Measurements from ENCODE around the gene SLC25A5.

The SLC25A5 gene

GRCh38 chrX:119478504-119478903 is 10.3 kb downstream of the SLC25A5 start:
- no peak for DNase-seq (ENCODE audit: low read depth in 1 of 2, low spot score in 1 of 2)
- Histone ChIP-seq H3K4me3 (replicated peaks; ENCODE audit: insufficient read depth, low read length) (no peak overlapping the region), H3K27me3 (ENCODE audit: insufficient read depth, poor library complexity, severe bottlenecking) (no peaks in the 10 kb centered on the region), H3K27ac (replicated peaks) (no peak overlapping the region)
- TF ChIP-seq GABPA (IDR thresholded peaks at IDR 0.05; ENCODE audit: low read depth) (no peak), CTCF (IDR thresholded peaks at IDR 0.05; ENCODE audit: insufficient read depth, low read length) (no peak), SPI1 (IDR thresholded peaks at IDR 0.05; ENCODE audit: borderline replicate concordance, low read depth) (no peak), POLR2AphosphoS5 (IDR thresholded peaks at IDR 0.05; ENCODE audit: low read depth) (no peak), REST (IDR thresholded peaks at IDR 0.05; ENCODE audit: insufficient replicate concordance, low read depth) (no peak)

- no peak for TF ChIP-seq GABPA (IDR thresholded peaks at IDR 0.05; ENCODE audit: low read depth)
- TF ChIP-seq CTCF (IDR thresholded peaks at IDR 0.05; ENCODE audit: insufficient read depth, low read length) = no peak
- TF ChIP-seq SPI1 (IDR thresholded peaks at IDR 0.05; ENCODE audit: borderline replicate concordance, low read depth) = no peak
- TF ChIP-seq POLR2AphosphoS5 (IDR thresholded peaks at IDR 0.05; ENCODE audit: low read depth) = no peak
- no peak for TF ChIP-seq REST (IDR thresholded peaks at IDR 0.05; ENCODE audit: insufficient replicate concordance, low read depth)
- Histone ChIP-seq H3K27me3 (ENCODE audit: insufficient read depth, poor library complexity, severe bottlenecking) (no peaks in the 10 kb centered on the region), H3K27ac (replicated peaks) (no peak overlapping the region), H3K4me3 (replicated peaks; ENCODE audit: insufficient read depth, low read length) (no peak overlapping the region)
- DNase-seq (ENCODE audit: low read depth in 1 of 2, low spot score in 1 of 2) = no peak
Observed at GRCh38 chrX:119479845-119480244, 11.6 kb downstream of the SLC25A5 start.

- no peak overlapping the region for H3K27ac ChIP-seq (replicated peaks)
- no peak for DNase-seq (ENCODE audit: low read depth in 1 of 2, low spot score in 1 of 2)
- no peaks in the 10 kb centered on the region for H3K27me3 ChIP-seq (ENCODE audit: insufficient read depth, poor library complexity, severe bottlenecking)
- TF ChIP-seq SPI1 (IDR thresholded peaks at IDR 0.05; ENCODE audit: borderline replicate concordance, low read depth) (no peak), CTCF (IDR thresholded peaks at IDR 0.05; ENCODE audit: insufficient read depth, low read length) (no peak), GABPA (IDR thresholded peaks at IDR 0.05; ENCODE audit: low read depth) (no peak), POLR2AphosphoS5 (IDR thresholded peaks at IDR 0.05; ENCODE audit: low read depth) (no peak), REST (IDR thresholded peaks at IDR 0.05; ENCODE audit: insufficient replicate concordance, low read depth) (no peak)
- no peak overlapping the region for H3K4me3 ChIP-seq (replicated peaks; ENCODE audit: insufficient read depth, low read length)
Observed at GRCh38 chrX:119481323-119481801, 13.1 kb downstream of the SLC25A5 start.

Measured in HL-60 (cell line).